H1 (cell line): ENCODE results near the gene PLK1. TPM values are rescaled to one million over a fixed set of nuclear protein-coding genes. Genes with fewer than 3 reads are reported as not detected.

Experiments used
- CTCF ChIA-PET: fragments of 300-600 bp; sonication (Branson Sonifier 250); formaldehyde crosslinking; loops from one replicate; lab custom pipeline; 2021; ENCODE audit not compliant: partially characterized antibody; lab: Charles Lee
- POLR2A ChIA-PET: fragments of 300-600 bp; sonication (Branson Sonifier 250); formaldehyde crosslinking; loops from one replicate; lab custom pipeline; 2021; ENCODE audit warnings: inconsistent platforms; ENCODE audit not compliant: partially characterized antibody; lab: Charles Lee
- DNase-seq, 2 experiments: peaks; one replicate each; pipeline versions ENCODE4 v3.0.0 to v3.0.0-alpha.2; 2010 to 2022; ENCODE audit warnings: low spot score in 2 of 2, low read depth in 1 of 2, mixed read lengths in 1 of 2
- FAIRE-seq: peaks from 2 replicates; lab custom pipeline; 2011; peaks lifted over from hg19 to GRCh38; lab: Jason Lieb, UNC
- H2AFZ ChIP-seq: 2 replicates; pipeline ENCODE4 v1.8.1; 2012; ENCODE audit warnings: low read length, inconsistent platforms
- H2AK5ac ChIP-seq: 2 replicates; pipeline ENCODE4 v1.6.1; 2013; ENCODE audit warnings: low read depth, low read length
- H2BK120ac ChIP-seq: replicated peaks from 2 replicates; pipeline ENCODE3; 2013; ENCODE audit warnings: low read depth, low read length, inconsistent platforms
- H2BK12ac ChIP-seq: 2 replicates; pipeline ENCODE4 v1.6.1; 2013; ENCODE audit warnings: low read depth, low read length
- H2BK15ac ChIP-seq: 2 replicates; pipeline ENCODE4 v1.6.1; 2013; ENCODE audit warnings: low read length
- H2BK20ac ChIP-seq: 2 replicates; pipeline ENCODE4 v1.6.1; 2013; ENCODE audit warnings: low read length
- H2BK5ac ChIP-seq: 2 replicates; pipeline ENCODE4 v1.6.1; 2013; ENCODE audit warnings: low read depth, low read length
- H3K14ac ChIP-seq: 2 replicates; pipeline ENCODE4 v1.6.1; 2013; ENCODE audit warnings: inconsistent platforms; ENCODE audit not compliant: insufficient read length
- H3K18ac ChIP-seq: 2 replicates; pipeline ENCODE4 v1.6.1; 2013; ENCODE audit warnings: low read length; ENCODE audit errors: extremely low read depth
- H3K23ac ChIP-seq: 2 replicates; pipeline ENCODE4 v1.6.1; 2013; ENCODE audit warnings: inconsistent platforms; ENCODE audit not compliant: insufficient read length
- H3K23me2 ChIP-seq: 2 replicates; pipeline ENCODE4 v1.6.1; 2013; ENCODE audit warnings: low read depth, low read length
- H3K27ac ChIP-seq: 2 replicates; pipeline ENCODE4 v1.6.1; 2011; ENCODE audit warnings: low read depth, low read length, inconsistent platforms
- H3K27me3 ChIP-seq, 4 experiments: replicated peaks in 1 of 4; 1 replicate in 1 of 4; 2 replicates in 3 of 4; pipeline versions ENCODE4 v1.6.1 to v1.8.1; 2011 to 2013; ENCODE audit warnings: low read length in 3 of 4, mild to moderate bottlenecking in 3 of 4, inconsistent platforms in 2 of 4, mixed read lengths in 2 of 4, moderate library complexity in 1 of 4; ENCODE audit not compliant: control insufficient read depth in 3 of 4, insufficient read depth in 3 of 4; ENCODE audit errors: extremely low read depth in 1 of 4
- H3K36me3 ChIP-seq, 4 experiments: 2 replicates each; pipeline versions ENCODE4 v1.6.1 to v1.8.1; 2011 to 2013; ENCODE audit warnings: mild to moderate bottlenecking in 4 of 4, low read length in 3 of 4, moderate library complexity in 2 of 4, control low read depth in 1 of 4, inconsistent platforms in 1 of 4; ENCODE audit not compliant: insufficient read depth in 4 of 4, control insufficient read depth in 2 of 4
- H3K4ac ChIP-seq: replicated peaks from 2 replicates; pipeline ENCODE3; 2013; ENCODE audit warnings: low read length, low read depth, mixed read lengths, inconsistent platforms; ENCODE audit not compliant: insufficient read length
- H3K4me1 ChIP-seq, 4 experiments: replicated peaks in 1 of 4; 1 replicate in 1 of 4; 2 replicates in 3 of 4; pipeline versions ENCODE4 v1.6.1 to v1.8.1; 2011 to 2013; ENCODE audit warnings: low read length in 3 of 4, inconsistent platforms in 2 of 4, mixed read lengths in 1 of 4; ENCODE audit not compliant: insufficient read depth in 4 of 4, control insufficient read depth in 3 of 4
- H3K4me2 ChIP-seq, 2 experiments: 2 replicates each; pipeline versions ENCODE4 v1.6.1 to v1.8.1; 2011 to 2013; ENCODE audit warnings: low read depth in 2 of 2, low read length in 2 of 2, control low read depth in 1 of 2, inconsistent platforms in 1 of 2, mild to moderate bottlenecking in 1 of 2; ENCODE audit not compliant: insufficient read depth in 1 of 2
- H3K4me3 ChIP-seq, 4 experiments: fragments of 200-600, 300-600 bp in 1 of 4; sonication (generic), shearing (Covaris generic), sonication (Bioruptor Twin) in 1 of 4; 2 replicates each; pipeline versions ENCODE4 v1.5.1 to v1.8.1; 2011 to 2016; ENCODE audit warnings: low read length in 4 of 4, low read depth in 3 of 4, control low read depth in 2 of 4, inconsistent platforms in 2 of 4, mild to moderate bottlenecking in 2 of 4, mixed read lengths in 1 of 4, moderate library complexity in 1 of 4; ENCODE audit not compliant: insufficient read depth in 2 of 4; ENCODE audit errors: extremely low read depth in 1 of 4
- H3K56ac ChIP-seq: replicated peaks from 2 replicates; pipeline ENCODE3; 2013; ENCODE audit warnings: low read depth, mild to moderate bottlenecking, mixed read lengths, low read length, inconsistent platforms; ENCODE audit not compliant: insufficient read length
- H3K79me1 ChIP-seq: 2 replicates; pipeline ENCODE4 v1.6.1; 2013; ENCODE audit warnings: low read depth, low read length, control low read depth
- H3K79me2 ChIP-seq, 2 experiments: 2 replicates each; pipeline versions ENCODE4 v1.6.1 to v1.8.1; 2012 to 2013; ENCODE audit warnings: low read length in 2 of 2, mild to moderate bottlenecking in 2 of 2, inconsistent platforms in 1 of 2; ENCODE audit not compliant: insufficient read depth in 2 of 2, control insufficient read depth in 1 of 2
- H3K9ac ChIP-seq, 4 experiments: replicated peaks in 1 of 4; 1 replicate in 1 of 4; 2 replicates in 3 of 4; pipeline versions ENCODE4 v1.6.1 to v1.8.1; 2011 to 2013; ENCODE audit warnings: low read depth in 3 of 4, low read length in 3 of 4, control low read depth in 2 of 4, mild to moderate bottlenecking in 2 of 4, moderate library complexity in 2 of 4, inconsistent platforms in 1 of 4; ENCODE audit errors: extremely low read depth in 1 of 4
- H3K9me3 ChIP-seq, 2 experiments: 2 replicates each; pipeline versions ENCODE4 v1.6.1 to v1.8.1; 2012 to 2013; ENCODE audit warnings: mild to moderate bottlenecking in 2 of 2, moderate library complexity in 2 of 2, control low read depth in 1 of 2, inconsistent platforms in 1 of 2, low read depth in 1 of 2, low read length in 1 of 2, mixed read lengths in 1 of 2; ENCODE audit not compliant: insufficient read depth in 2 of 2
- H4K20me1 ChIP-seq, 2 experiments: replicated peaks in 1 of 2; 2 replicates each; pipeline versions ENCODE3 to v1.8.1; 2011 to 2013; ENCODE audit warnings: inconsistent platforms in 2 of 2, low read length in 2 of 2, mild to moderate bottlenecking in 1 of 2; ENCODE audit not compliant: insufficient read depth in 2 of 2, control insufficient read depth in 1 of 2
- H4K5ac ChIP-seq: 2 replicates; pipeline ENCODE4 v1.6.1; 2013; ENCODE audit warnings: low read length, low read depth, mixed read lengths, inconsistent platforms; ENCODE audit not compliant: insufficient read length
- H4K8ac ChIP-seq: 2 replicates; pipeline ENCODE4 v1.8.0; 2013; ENCODE audit warnings: mild to moderate bottlenecking, moderate library complexity, low read length, inconsistent platforms; ENCODE audit not compliant: insufficient read depth; ENCODE audit errors: extremely low read depth
- H4K91ac ChIP-seq: replicated peaks from 2 replicates; pipeline ENCODE3; 2013; ENCODE audit warnings: low read length, mixed read lengths, inconsistent platforms; ENCODE audit not compliant: insufficient read length
- BCL11A ChIP-seq, 2 experiments: IDR thresholded peaks; one replicate each; pipeline ENCODE4 v1.6.1; 2011; ENCODE audit warnings: low read depth in 2 of 2, low read length in 2 of 2, mild to moderate bottlenecking in 2 of 2
- BRCA1 ChIP-seq: IDR thresholded peaks from 2 replicates; pipeline ENCODE4 v1.6.1; 2012; ENCODE audit warnings: low read depth, low read length, improper control_type of control experiment
- RXRA ChIP-seq: IDR thresholded peaks from 2 replicates; pipeline ENCODE4 v1.6.1; 2011; ENCODE audit warnings: low read depth, mild to moderate bottlenecking, low read length, moderate library complexity; ENCODE audit not compliant: insufficient read depth
- TCF12 ChIP-seq: IDR thresholded peaks from 2 replicates; pipeline ENCODE4 v1.6.1; 2011; ENCODE audit warnings: low read depth, mild to moderate bottlenecking, low read length
- YY1 ChIP-seq: IDR thresholded peaks from 2 replicates; pipeline ENCODE4 v1.6.1; 2011; ENCODE audit warnings: low read depth, mild to moderate bottlenecking, low read length
- WGBS, 2 experiments: shearing (Covaris generic) in 1 of 2; methylation state at CpG; one replicate each; pipeline versions ENCODE4 v1.1.6 to v1.1.7; 2013 to 2015; ENCODE audit warnings: low lambda C conversion rate in 2 of 2, mixed read lengths in 2 of 2, inconsistent platforms in 1 of 2, low coverage in 1 of 2, missing lambda C conversion rate in 1 of 2; ENCODE audit not compliant: insufficient replicate concordance in 2 of 2, insufficient coverage in 1 of 2, insufficient read length in 1 of 2; ENCODE audit errors: extremely low coverage in 1 of 2, missing lambda C conversion rate in 1 of 2; 5-methylcytosine and 5-hydroxymethylcytosine counted together
- polyA plus RNA-seq, 7 experiments: library from polyadenylated mRNA; depleted of rRNA in 3 of 7; stranded (reverse) in 5 of 7; unstranded in 2 of 7; fragments of >200 nt in 5 of 7; fragments of 200-250 nt in 2 of 7; gene quantifications; 1 replicate in 5 of 7; 2 replicates in 1 of 7; 4 replicates in 1 of 7; pipeline versions ENCODE4 v1.2.1 to v1.2.3, GENCODE V29; 2011 to 2013; ENCODE audit warnings: missing spikeins in 2 of 7, mixed read lengths in 2 of 7
- total RNA-seq: library from RNA; stranded (reverse); fragmentation: NEBNext Ultra II Directional; extraction: Animal tissue kit (Norgen Biotek cat#: 25700); gene quantifications from 2 replicates; pipeline ENCODE4 v1.2.1, GENCODE V29; 2021

The PLK1 gene
- total and polyA plus RNA-seq, 2 of the 8 experiments (the other 6 are each of a cell fraction or from before 2014, with no cell fraction given), result 127 to 139 TPM

DNA sequence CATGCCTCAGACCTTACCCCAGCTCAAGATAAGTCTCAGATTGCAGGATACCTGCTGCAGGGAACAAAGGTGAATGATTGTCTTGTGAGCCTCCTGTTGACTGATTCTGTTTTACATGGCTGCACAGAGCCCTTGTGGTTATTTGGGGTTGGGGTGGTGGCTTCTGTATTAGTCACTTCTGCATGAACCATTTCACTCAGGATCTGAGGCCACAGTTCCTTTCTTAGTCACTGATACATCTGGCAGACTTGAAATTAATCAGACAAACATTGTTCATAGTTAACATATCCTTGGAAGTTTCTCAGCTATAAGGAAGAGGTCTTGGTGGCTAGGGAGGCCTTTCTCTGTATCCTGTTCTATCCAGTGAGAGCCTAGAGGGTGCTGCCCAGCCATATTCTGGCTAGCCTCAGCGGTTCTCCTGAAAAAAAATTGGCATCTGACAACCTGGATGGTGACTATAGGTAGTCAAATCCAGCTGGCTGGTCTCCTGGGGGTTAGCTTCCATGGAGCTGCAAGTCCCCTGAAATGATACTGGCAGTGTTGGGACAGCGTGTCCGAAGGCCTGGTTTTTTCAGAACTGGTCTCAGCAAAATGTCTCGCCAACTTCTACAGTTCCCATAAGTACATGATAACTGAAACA, 8.4 kb upstream of the PLK1 start:
- FAIRE-seq, result no peak
- POLR2A ChIA-PET, result interaction anchor here (0.9 to 4.5 kb wide), 3 partner anchors 8 to 12 kb away, joined by 4 to 23 read pairs (median 9); partner anchors contain the start of gene PLK1
- peaks cover 8 to 46% (median 32%) of the 10 kb centered on the region in 4 experiments for H3K36me3 ChIP-seq

More for the DNA sequence above, 8.4 kb upstream of the PLK1 start:
- Histone ChIP-seq H3K14ac (no peak overlapping the region), H3K4me1 (no peaks in the 10 kb centered on the region), H2BK12ac (no peak overlapping the region), H2AFZ (no peak overlapping the region), H4K8ac (no peak overlapping the region), H3K56ac (no peak overlapping the region), H3K9ac (no peak overlapping the region), H2AK5ac (no peak overlapping the region), H2BK20ac (no peak overlapping the region), H3K9me3 (no peaks in the 10 kb centered on the region), H2BK120ac (no peak overlapping the region), H3K23ac (no peak overlapping the region), H3K27ac (no peak overlapping the region), H3K4ac (no peak overlapping the region), H3K4me2 (no peak overlapping the region), H3K79me1 (no peaks in the 10 kb centered on the region), H3K18ac (no peak overlapping the region), H4K5ac (no peak overlapping the region), H3K79me2 (no peaks in the 10 kb centered on the region), H3K27me3 (no peaks in the 10 kb centered on the region), H2BK5ac (no peak overlapping the region), H3K4me3 (no peak overlapping the region), H4K91ac (no peak overlapping the region), H2BK15ac (no peak overlapping the region), H4K20me1 (no peaks in the 10 kb centered on the region), H3K23me2 (no peaks in the 10 kb centered on the region)
- CTCF ChIA-PET, result interaction anchor here (1.6 kb wide), 1 partner anchor 8 kb away, joined by 7 read pairs; the partner anchor contains the start of gene PLK1
- 97% methylated on average over 4 of the region's 4 CpGs; no CpG with 5 or more reads in 1 of the 2 experiments for WGBS, 2 experiments
- no peak for DNase-seq
- TF ChIP-seq RXRA (no peak), TCF12 (no peak), YY1 (no peak), BRCA1 (no peak), BCL11A (IDR thresholded peaks at IDR 0.05; ENCODE audit: low read depth in 2 of 2, low read length in 2 of 2) (no peak)
